HFF-Myc (cell line): ENCODE results near the gene AMBRA1.

Experiments used
- DNase-seq: peaks from one replicate; pipeline ENCODE4 v3.0.0-alpha.2; 2011; ENCODE audit warnings: low read depth; ENCODE audit errors: extremely low read depth
- H3K4me3 ChIP-seq: replicated peaks from 2 replicates; pipeline ENCODE4 v1.5.1; 2011; ENCODE audit warnings: low read depth, mild to moderate bottlenecking, control low read depth, low read length
- TF ChIP-seq, protein P1 (sequence below): IDR thresholded peaks from 2 replicates; pipeline ENCODE4 v1.5.1; 2012; ENCODE audit warnings: mild to moderate bottlenecking, low read depth, low read length, control low read depth; ENCODE audit errors: missing control alignments

AMBRA1 gene

DNA sequence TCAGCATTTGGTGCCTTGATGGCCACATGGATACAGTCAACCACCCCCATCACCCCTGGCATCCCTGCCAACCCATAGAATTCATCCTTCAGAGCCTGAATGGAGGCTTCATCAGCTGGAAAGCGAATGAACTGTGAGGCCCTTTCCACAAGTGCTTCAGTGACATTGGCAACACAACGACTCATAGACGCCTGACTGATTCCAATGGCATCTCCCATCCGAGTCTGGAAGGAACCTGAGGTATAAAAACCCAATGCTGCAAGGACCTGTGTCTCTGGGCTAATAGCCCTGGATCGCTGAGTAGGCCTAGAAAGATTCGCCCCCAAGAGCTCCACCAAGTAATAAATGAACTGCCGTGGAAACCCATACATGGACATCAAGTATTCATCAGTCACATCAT is 21.9 kb upstream of the AMBRA1 start:
- TF ChIP-seq, protein P1, sequence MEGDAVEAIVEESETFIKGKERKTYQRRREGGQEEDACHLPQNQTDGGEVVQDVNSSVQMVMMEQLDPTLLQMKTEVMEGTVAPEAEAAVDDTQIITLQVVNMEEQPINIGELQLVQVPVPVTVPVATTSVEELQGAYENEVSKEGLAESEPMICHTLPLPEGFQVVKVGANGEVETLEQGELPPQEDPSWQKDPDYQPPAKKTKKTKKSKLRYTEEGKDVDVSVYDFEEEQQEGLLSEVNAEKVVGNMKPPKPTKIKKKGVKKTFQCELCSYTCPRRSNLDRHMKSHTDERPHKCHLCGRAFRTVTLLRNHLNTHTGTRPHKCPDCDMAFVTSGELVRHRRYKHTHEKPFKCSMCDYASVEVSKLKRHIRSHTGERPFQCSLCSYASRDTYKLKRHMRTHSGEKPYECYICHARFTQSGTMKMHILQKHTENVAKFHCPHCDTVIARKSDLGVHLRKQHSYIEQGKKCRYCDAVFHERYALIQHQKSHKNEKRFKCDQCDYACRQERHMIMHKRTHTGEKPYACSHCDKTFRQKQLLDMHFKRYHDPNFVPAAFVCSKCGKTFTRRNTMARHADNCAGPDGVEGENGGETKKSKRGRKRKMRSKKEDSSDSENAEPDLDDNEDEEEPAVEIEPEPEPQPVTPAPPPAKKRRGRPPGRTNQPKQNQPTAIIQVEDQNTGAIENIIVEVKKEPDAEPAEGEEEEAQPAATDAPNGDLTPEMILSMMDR = no peak
- no peak overlapping the region for H3K4me3 ChIP-seq

DNA sequence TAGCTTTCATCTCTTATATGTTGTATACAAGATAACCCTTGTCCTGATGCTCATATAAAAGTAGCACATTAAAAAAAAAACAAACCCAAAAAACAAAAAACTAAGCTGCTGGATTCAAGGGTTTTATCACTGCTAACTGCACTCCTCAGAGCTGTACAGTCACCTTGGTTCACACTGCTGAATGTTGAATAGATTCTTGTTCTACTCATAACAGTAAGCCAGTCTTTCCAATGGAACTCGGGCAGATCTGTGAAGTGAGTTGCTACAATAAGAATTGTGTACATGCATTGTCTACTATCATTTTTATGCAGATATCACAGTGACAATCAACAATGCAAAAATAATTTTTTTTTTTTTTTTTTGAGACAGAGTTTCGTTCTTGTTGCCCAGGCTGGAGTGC is 18.5 kb upstream of the AMBRA1 start:
- TF ChIP-seq, protein P1 = no peak
- DNase-seq = no peak
- no peak overlapping the region for H3K4me3 ChIP-seq

More for the DNA sequence above, 21.9 kb upstream of the AMBRA1 start:
- DNase-seq = no peak

DNA sequence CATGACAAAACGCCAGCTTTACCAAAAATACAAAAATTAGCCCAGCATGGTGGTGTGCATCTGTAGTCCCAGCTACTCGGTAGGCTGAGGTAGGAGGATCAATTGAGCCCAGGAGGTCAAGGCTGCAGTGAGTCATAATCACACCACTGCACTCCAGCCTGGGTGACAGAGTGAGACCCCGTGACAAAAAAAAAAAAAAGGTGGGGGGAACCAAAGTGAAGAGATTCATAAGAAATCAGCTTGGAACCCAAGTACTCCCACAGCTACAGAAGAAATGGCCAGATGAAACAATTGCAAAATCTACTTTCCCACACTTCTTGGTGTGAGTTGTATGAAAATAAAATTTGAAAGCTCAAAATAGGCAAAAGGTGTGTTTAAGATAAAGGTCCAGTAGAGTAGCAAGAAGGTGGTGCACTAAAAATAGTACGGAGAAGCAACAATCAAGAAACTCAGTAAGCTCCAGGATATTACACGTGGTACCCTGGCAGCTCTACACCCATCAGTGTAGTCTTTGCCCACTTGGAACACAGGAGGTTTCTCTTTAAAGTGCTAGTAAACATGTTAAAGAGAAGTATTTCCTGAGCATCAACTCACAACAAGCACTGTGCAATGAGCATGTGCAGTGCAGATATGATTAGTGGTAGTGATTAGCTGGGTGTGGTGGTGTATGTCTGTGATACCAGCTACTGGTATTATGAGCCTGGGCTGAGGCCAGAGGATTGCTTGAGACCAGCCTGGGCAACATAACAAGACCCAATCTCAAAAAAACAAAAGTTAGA is 17.9 kb upstream of the AMBRA1 start:
- TF ChIP-seq, protein P1 = no peak
- DNase-seq = no peak
- H3K4me3 ChIP-seq = no peak overlapping the region

DNA sequence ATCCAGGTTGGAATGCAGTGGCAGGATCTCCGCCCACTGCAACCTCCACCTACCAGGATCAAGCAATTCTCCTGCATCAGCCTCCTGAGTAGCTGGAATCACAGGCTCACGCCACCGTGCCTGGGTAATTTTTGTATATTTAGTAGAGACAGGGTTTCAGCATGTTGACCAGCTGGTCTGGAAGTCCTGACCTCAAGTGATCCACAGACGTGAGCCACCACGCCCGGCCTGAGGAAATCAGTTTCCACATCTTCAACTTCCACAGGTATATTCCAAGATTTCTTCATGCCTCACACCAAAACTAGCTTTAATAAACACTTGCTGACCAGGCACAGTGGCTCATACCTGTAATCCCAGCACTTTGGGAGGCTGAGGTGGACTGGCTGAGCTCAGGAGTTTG is 15.6 kb upstream of the AMBRA1 start:
- no peak for DNase-seq
- no peak overlapping the region for H3K4me3 ChIP-seq
- TF ChIP-seq, protein P1 = no peak

DNA sequence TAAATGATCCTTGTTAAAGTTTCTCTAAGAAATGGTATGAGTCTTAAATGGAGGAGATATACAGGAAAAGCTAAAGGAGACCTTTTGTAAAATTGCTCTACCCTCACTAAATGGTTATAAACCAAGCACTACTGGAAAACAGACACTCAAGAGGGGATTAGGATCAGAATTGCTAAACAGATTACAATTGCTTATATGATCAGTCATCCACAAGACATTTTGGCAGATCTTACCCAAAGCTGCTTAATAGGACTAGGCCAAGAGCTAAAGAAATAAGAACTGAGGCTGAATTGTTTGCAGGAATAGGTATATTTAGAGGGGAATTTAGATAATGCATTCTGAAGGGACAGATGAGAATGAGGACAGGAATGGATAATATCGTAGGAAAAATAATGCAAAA is 13.7 kb upstream of the AMBRA1 start:
- TF ChIP-seq, protein P1 = no peak
- no peak overlapping the region for H3K4me3 ChIP-seq
- no peak for DNase-seq

DNA sequence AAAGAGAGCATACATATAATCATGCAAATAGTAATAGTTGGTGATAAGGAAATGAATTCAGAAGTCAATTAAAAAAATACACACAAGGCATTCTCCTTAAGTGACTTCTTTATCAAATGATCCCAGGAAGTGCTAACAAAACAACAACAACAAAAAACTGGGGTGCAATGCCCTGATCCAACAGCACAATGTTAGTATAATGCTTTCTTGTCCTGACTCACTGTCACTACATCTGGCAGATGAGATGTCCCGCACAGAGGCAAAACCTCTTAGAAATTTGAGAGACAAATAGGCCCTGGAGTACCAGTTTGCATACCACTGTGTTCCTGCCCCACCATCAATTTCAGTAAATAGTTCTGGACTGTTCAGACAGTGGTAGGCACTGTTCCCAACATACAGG is 11.0 kb upstream of the AMBRA1 start:
- no peak for DNase-seq
- TF ChIP-seq, protein P1 = no peak
- H3K4me3 ChIP-seq = no peak overlapping the region

DNA sequence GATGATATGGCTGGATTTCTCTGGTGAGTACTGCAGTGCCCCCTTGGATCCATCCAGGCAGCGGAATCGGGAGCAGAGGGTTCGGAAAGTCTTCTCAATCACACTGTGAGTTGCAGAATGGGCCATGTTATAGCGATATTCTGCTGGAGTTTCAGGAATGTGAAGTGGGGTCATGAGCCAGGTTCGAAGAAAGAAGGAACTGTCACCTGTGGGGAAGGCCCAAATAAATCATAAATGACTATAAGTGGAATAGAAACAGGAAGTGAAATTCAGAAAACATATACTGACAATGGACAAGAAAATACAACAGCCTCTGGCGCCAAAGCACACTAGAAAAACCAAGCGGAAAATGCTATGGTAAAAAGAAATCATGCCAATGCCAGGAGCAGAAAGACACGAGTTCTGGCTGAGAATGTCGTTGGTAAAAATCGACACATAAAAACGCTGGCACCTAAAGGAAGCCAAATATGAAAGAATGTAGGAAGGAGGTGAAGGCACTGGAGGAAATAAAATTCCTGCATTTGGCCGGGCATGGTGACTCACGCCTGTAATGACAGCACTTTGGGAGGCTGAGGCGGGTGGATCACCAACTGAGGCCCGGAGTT is 10.0 kb upstream of the AMBRA1 start:
- H3K4me3 ChIP-seq = no peak overlapping the region
- TF ChIP-seq, protein P1 = no peak
- DNase-seq = no peak
